ENCODE data around the gene STXBP6. TPM values are rescaled to one million over a fixed set of nuclear protein-coding genes. Genes with fewer than 3 reads are reported as not detected.

STXBP6 gene
- total RNA-seq, 2 experiments from 2014 or later: not detected

GRCh38 chr14:24829862-24830261, 220.1 kb downstream of the STXBP6 start:
- H3K4me3 ChIP-seq (ENCODE audit: low read length): no peak overlapping the region
- H3K36me3 ChIP-seq (ENCODE audit: insufficient read depth, low read length): no peaks in the 10 kb centered on the region
- H3K4me3 Mint-ChIP-seq: no peak overlapping the region
- H3K4me1 Mint-ChIP-seq (ENCODE audit: low read depth): no peaks in the 10 kb centered on the region
- peaks cover 29% of the 10 kb centered on the region for H3K27me3 Mint-ChIP-seq
- POLR2A ChIA-PET: no interaction called here
- TF ChIP-seq CTCF (IDR thresholded peaks at IDR 0.05): no peak
- H3K27ac ChIP-seq (ENCODE audit: low read depth in 1 of 2, low read length in 2 of 2): no peak overlapping the region
- H3K27me3 ChIP-seq (ENCODE audit: control insufficient read depth in 1 of 2, insufficient read depth in 2 of 2, low read length in 2 of 2): peaks cover 0 to 8% of the 10 kb centered on the region in 2 experiments
- no peaks in the 10 kb centered on the region for H3K36me3 Mint-ChIP-seq (ENCODE audit: low read depth)
- CTCF ChIA-PET: no interaction called here
- DNase-seq (no peak), ATAC-seq (ENCODE audit: poor library complexity) (no peak)
- no peak overlapping the region for H3K27ac Mint-ChIP-seq
- no peaks in the 10 kb centered on the region for H3K4me1 ChIP-seq (ENCODE audit: insufficient read depth, low read length)
- H3K9me3 ChIP-seq (ENCODE audit: control insufficient read depth in 1 of 2, insufficient read depth in 1 of 2, low read length in 2 of 2): no peaks in the 10 kb centered on the region
- H3K9me3 Mint-ChIP-seq: no peaks in the 10 kb centered on the region
- intact Hi-C loops (cut with DNase I, micrococcal nuclease): no loop called here

- H3K27ac Mint-ChIP-seq: no peak overlapping the region
- Histone ChIP-seq H3K4me1 (ENCODE audit: insufficient read depth, low read length) (no peaks in the 10 kb centered on the region), H3K27me3 (ENCODE audit: control insufficient read depth in 1 of 2, insufficient read depth in 2 of 2, low read length in 2 of 2) (peaks cover 0 to 8% of the 10 kb centered on the region in 2 experiments), H3K9me3 (ENCODE audit: control insufficient read depth in 1 of 2, insufficient read depth in 1 of 2, low read length in 2 of 2) (no peaks in the 10 kb centered on the region), H3K27ac (ENCODE audit: low read depth in 1 of 2, low read length in 2 of 2) (no peak overlapping the region), H3K4me3 (ENCODE audit: low read length) (no peak overlapping the region), H3K36me3 (ENCODE audit: insufficient read depth, low read length) (no peaks in the 10 kb centered on the region)
- H3K4me3 Mint-ChIP-seq: no peak overlapping the region
- H3K27me3 Mint-ChIP-seq: peaks cover 23% of the 10 kb centered on the region
- no peaks in the 10 kb centered on the region for H3K36me3 Mint-ChIP-seq (ENCODE audit: low read depth)
- intact Hi-C loops (cut with DNase I, micrococcal nuclease): no loop called here
- TF ChIP-seq CTCF (IDR thresholded peaks at IDR 0.05): no peak
- ChIA-PET POLR2A (no interaction called here), CTCF (no interaction called here)
- H3K4me1 Mint-ChIP-seq (ENCODE audit: low read depth): no peaks in the 10 kb centered on the region
- DNase-seq (no peak), ATAC-seq (ENCODE audit: poor library complexity) (no peak)
- H3K9me3 Mint-ChIP-seq: no peaks in the 10 kb centered on the region
Observed at GRCh38 chr14:24828486-24828885, 221.5 kb downstream of the STXBP6 start.

GRCh38 chr14:24826390-24826789, 223.6 kb downstream of the STXBP6 start:
- H3K27ac ChIP-seq (ENCODE audit: low read depth in 1 of 2, low read length in 2 of 2): no peak overlapping the region
- intact Hi-C loops (cut with DNase I, micrococcal nuclease): no loop called here
- H3K27ac Mint-ChIP-seq: no peak overlapping the region
- POLR2A ChIA-PET: no interaction called here
- H3K27me3 Mint-ChIP-seq: peaks cover 28% of the 10 kb centered on the region
- H3K4me1 ChIP-seq (ENCODE audit: insufficient read depth, low read length): no peaks in the 10 kb centered on the region
- H3K36me3 ChIP-seq (ENCODE audit: insufficient read depth, low read length): no peaks in the 10 kb centered on the region
- no peak overlapping the region for H3K4me3 ChIP-seq (ENCODE audit: low read length)
- CTCF ChIA-PET: no interaction called here
- H3K4me3 Mint-ChIP-seq: no peak overlapping the region
- peaks cover 0 to 8% of the 10 kb centered on the region in 2 experiments for H3K27me3 ChIP-seq (ENCODE audit: control insufficient read depth in 1 of 2, insufficient read depth in 2 of 2, low read length in 2 of 2)
- no peaks in the 10 kb centered on the region for H3K9me3 Mint-ChIP-seq
- no peaks in the 10 kb centered on the region for H3K9me3 ChIP-seq (ENCODE audit: control insufficient read depth in 1 of 2, insufficient read depth in 1 of 2, low read length in 2 of 2)
- TF ChIP-seq CTCF (IDR thresholded peaks at IDR 0.05): no peak
- no peak for DNase-seq
- no peaks in the 10 kb centered on the region for H3K4me1 Mint-ChIP-seq (ENCODE audit: low read depth)
- H3K36me3 Mint-ChIP-seq (ENCODE audit: low read depth): no peaks in the 10 kb centered on the region
- ATAC-seq (ENCODE audit: poor library complexity): no peak

Measured in CD4-positive, alpha-beta T cell (primary cell).